ENCODE data around the gene KCNQ5.

KCNQ5 gene

GRCh38 chr6:73028893-73029450, 407.1 kb downstream of the KCNQ5 start:
- no peak for FAIRE-seq

GRCh38 chr6:73030257-73030656, 408.4 kb downstream of the KCNQ5 start:
- FAIRE-seq = no peak

GRCh38 chr6:73030791-73031782, 409.2 kb downstream of the KCNQ5 start:
- FAIRE-seq = no peak

- FAIRE-seq = no peak
Observed at GRCh38 chr6:73032586-73032985, 410.7 kb downstream of the KCNQ5 start.

- no peak for FAIRE-seq
Observed at GRCh38 chr6:73036689-73037088, 414.8 kb downstream of the KCNQ5 start.

GRCh38 chr6:73041051-73041450, 419.2 kb downstream of the KCNQ5 start:
- no peak for FAIRE-seq

GRCh38 chr6:73042892-73043291, 421.0 kb downstream of the KCNQ5 start:
- FAIRE-seq = no peak

- no peak for FAIRE-seq
Observed at GRCh38 chr6:73043446-73043845, 421.6 kb downstream of the KCNQ5 start.

- FAIRE-seq = no peak
Observed at GRCh38 chr6:73045609-73046008, 423.7 kb downstream of the KCNQ5 start.

- no peak for FAIRE-seq
Observed at GRCh38 chr6:73047801-73048200, 425.9 kb downstream of the KCNQ5 start.

GRCh38 chr6:73049971-73050594, 428.2 kb downstream of the KCNQ5 start:
- no peak for FAIRE-seq

- FAIRE-seq = no peak
Observed at GRCh38 chr6:73050706-73051105, 428.8 kb downstream of the KCNQ5 start.

GRCh38 chr6:73051147-73051546, 429.3 kb downstream of the KCNQ5 start:
- FAIRE-seq = no peak

GRCh38 chr6:73054958-73055357, 433.1 kb downstream of the KCNQ5 start:
- FAIRE-seq = no peak

GRCh38 chr6:73058736-73059135, 436.9 kb downstream of the KCNQ5 start:
- FAIRE-seq = no peak

- FAIRE-seq = no peak
Observed at GRCh38 chr6:73062130-73062529, 440.3 kb downstream of the KCNQ5 start.

GRCh38 chr6:73062837-73063236, 441.0 kb downstream of the KCNQ5 start:
- no peak for FAIRE-seq

- FAIRE-seq = no peak
Observed at GRCh38 chr6:73064266-73064665, 442.4 kb downstream of the KCNQ5 start.

GRCh38 chr6:73073238-73073637, 451.4 kb downstream of the KCNQ5 start:
- no peak for FAIRE-seq

- FAIRE-seq = no peak
Observed at GRCh38 chr6:73074175-73074574, 452.3 kb downstream of the KCNQ5 start.

- no peak for FAIRE-seq
Observed at GRCh38 chr6:73076211-73076954, 454.5 kb downstream of the KCNQ5 start.

GRCh38 chr6:73078333-73078862, 456.5 kb downstream of the KCNQ5 start:
- FAIRE-seq = no peak

Data from A204.1 (cell line).